Measurements from ENCODE around the gene TMEM181.

Gene TMEM181

GRCh38 chr6:158574800-158575199 lies 14.9 kb downstream of the TMEM181 start:
- no peaks in the 10 kb centered on the region for H3K4me1 ChIP-seq
- DNase-seq (ENCODE audit: low spot score in 2 of 2): no peak
- in situ Hi-C loops (cut with MboI; ENCODE audit: low sequenced_read_pairs): no loop called here
- no peak overlapping the region for H3K4me3 ChIP-seq
- H3K36me3 ChIP-seq (replicated peaks): peaks cover 19% of the 10 kb centered on the region
- H3K9me3 ChIP-seq: no peaks in the 10 kb centered on the region
- no peaks in the 10 kb centered on the region for H3K27me3 ChIP-seq (ENCODE audit: low read depth)

DNA sequence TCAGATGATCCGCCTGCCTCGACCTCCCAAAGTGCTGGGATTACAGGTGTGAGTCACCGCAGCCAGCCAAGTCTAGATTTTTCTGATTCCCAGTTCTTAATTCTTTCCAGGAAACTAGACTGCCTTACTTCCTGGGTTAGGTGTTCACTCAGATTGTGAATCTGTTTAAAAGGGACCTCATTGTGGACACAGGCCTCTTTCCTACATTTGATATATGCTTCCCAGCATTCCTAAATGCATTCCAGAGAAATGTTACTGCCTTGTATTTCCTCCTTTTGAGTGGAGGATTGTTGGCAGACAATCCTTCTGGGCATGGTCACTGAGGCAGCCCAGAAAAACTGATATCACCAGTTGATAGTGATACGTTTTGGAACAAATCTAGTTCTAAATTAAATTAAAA lies 15.7 kb downstream of the TMEM181 start:
- DNase-seq (ENCODE audit: low spot score in 2 of 2): no peak
- peaks cover 19% of the 10 kb centered on the region for H3K36me3 ChIP-seq (replicated peaks)
- in situ Hi-C loops (cut with MboI; ENCODE audit: low sequenced_read_pairs): no loop called here
- H3K27me3 ChIP-seq (ENCODE audit: low read depth): no peaks in the 10 kb centered on the region
- H3K9me3 ChIP-seq: no peaks in the 10 kb centered on the region
- no peaks in the 10 kb centered on the region for H3K4me1 ChIP-seq
- H3K4me3 ChIP-seq: no peak overlapping the region

GRCh38 chr6:158584236-158584651 lies 24.4 kb downstream of the TMEM181 start:
- DNase-seq (ENCODE audit: low spot score in 2 of 2): no peak
- Histone ChIP-seq H3K4me3 (no peak overlapping the region), H3K4me1 (no peaks in the 10 kb centered on the region), H3K27me3 (ENCODE audit: low read depth) (no peaks in the 10 kb centered on the region), H3K36me3 (replicated peaks) (peaks cover 44% of the 10 kb centered on the region), H3K9me3 (no peaks in the 10 kb centered on the region)
- in situ Hi-C loops (cut with MboI; ENCODE audit: low sequenced_read_pairs): no loop called here

GRCh38 chr6:158586652-158587051 lies 26.8 kb downstream of the TMEM181 start:
- Histone ChIP-seq H3K9me3 (no peaks in the 10 kb centered on the region), H3K27me3 (ENCODE audit: low read depth) (no peaks in the 10 kb centered on the region), H3K36me3 (replicated peaks) (peaks cover 66% of the 10 kb centered on the region), H3K4me1 (no peaks in the 10 kb centered on the region), H3K4me3 (no peak overlapping the region)
- no peak for DNase-seq (ENCODE audit: low spot score in 2 of 2)
- in situ Hi-C loops (cut with MboI; ENCODE audit: low sequenced_read_pairs): no loop called here

DNA sequence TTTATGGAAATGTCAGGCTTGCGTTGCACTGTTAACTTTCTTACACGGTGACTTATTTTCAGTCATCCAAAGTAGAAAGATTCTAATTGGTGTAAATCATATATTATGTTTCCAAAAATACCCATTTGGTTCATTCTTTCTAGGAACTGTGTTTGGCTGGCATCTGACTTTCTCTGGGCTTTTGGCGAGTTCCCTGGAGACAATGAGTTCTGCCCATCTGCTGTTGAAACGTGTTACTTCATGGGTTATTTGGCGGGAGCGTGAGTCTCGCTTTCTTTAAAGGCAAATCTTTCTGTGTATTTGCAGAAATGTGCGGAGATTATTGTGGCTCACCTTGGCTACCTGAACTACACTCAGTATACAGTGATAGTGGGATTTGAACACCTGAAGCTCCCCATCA lies 29.5 kb downstream of the TMEM181 start:
- Histone ChIP-seq H3K4me1 (no peaks in the 10 kb centered on the region), H3K4me3 (no peak overlapping the region), H3K9me3 (no peaks in the 10 kb centered on the region), H3K36me3 (replicated peaks) (peaks cover 73% of the 10 kb centered on the region), H3K27me3 (ENCODE audit: low read depth) (no peaks in the 10 kb centered on the region)
- no peak for DNase-seq (ENCODE audit: low spot score in 2 of 2)
- in situ Hi-C loops (cut with MboI; ENCODE audit: low sequenced_read_pairs): no loop called here

DNA sequence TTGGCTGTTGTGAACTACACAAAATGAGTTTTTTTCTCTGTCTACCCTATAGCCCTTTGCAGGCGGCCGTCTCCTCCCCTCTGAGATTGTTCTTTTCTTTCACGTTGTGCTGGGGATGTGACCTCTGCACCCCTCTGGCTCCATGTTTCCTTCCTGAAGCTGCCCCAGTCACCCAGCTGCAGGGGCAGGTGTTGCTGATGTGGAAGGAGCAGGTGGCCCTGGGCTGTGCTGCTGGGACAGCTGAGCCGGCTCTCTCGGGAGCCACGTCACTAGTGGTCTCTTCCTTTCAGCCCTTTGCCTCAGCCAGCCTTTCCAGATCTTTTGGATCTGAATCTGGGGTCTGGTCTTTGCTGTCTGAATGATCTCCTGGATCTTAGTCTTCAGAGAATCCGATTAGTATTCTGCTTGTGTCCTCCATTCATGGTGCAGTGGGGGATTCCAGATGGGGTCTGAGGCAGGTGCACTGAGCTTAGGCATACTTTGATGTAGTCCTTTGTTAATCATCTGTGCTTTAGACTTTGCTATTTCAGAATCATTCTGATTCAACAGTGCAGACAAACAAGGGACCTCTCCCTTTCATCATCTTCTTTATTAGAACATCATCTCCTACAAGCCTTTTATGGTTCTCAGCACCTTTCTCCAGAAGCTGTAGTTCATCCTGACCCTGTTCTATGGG lies 31.4 kb downstream of the TMEM181 start:
- Histone ChIP-seq H3K4me1 (no peaks in the 10 kb centered on the region), H3K27me3 (ENCODE audit: low read depth) (no peaks in the 10 kb centered on the region), H3K4me3 (no peak overlapping the region), H3K36me3 (replicated peaks) (peaks cover 73% of the 10 kb centered on the region), H3K9me3 (no peaks in the 10 kb centered on the region)
- in situ Hi-C loops (cut with MboI; ENCODE audit: low sequenced_read_pairs): no loop called here
- DNase-seq (ENCODE audit: low spot score in 2 of 2): no peak

DNA sequence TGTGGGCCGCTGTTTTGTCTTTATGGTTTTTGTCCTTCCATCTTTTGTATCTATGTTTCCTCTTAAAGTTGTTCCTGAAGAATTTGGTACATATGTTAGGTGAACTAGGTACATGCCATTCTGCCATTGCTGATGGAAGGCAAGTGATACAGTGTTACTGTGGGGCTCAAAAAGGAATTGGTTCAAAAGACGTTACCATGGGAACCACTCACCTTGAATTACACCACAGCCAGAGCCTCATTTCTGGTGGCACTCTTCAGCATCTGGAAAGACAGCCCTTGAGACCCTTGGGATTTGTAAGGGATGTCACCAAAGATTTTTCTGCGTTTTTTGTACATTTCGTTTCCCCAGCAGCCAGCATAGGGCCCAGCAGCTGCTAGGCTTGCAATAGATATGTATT lies 31.9 kb downstream of the TMEM181 start:
- in situ Hi-C loops (cut with MboI; ENCODE audit: low sequenced_read_pairs): no loop called here
- H3K27me3 ChIP-seq (ENCODE audit: low read depth): no peaks in the 10 kb centered on the region
- no peaks in the 10 kb centered on the region for H3K9me3 ChIP-seq
- H3K4me3 ChIP-seq: no peak overlapping the region
- DNase-seq (ENCODE audit: low spot score in 2 of 2): no peak
- H3K4me1 ChIP-seq: no peaks in the 10 kb centered on the region
- peaks cover 73% of the 10 kb centered on the region for H3K36me3 ChIP-seq (replicated peaks)

GRCh38 chr6:158593670-158594069 lies 33.8 kb downstream of the TMEM181 start:
- H3K9me3 ChIP-seq: no peaks in the 10 kb centered on the region
- peaks cover 77% of the 10 kb centered on the region for H3K36me3 ChIP-seq (replicated peaks)
- in situ Hi-C loops (cut with MboI; ENCODE audit: low sequenced_read_pairs): no loop called here
- DNase-seq (ENCODE audit: low spot score in 2 of 2): no peak
- no peaks in the 10 kb centered on the region for H3K27me3 ChIP-seq (ENCODE audit: low read depth)
- no peak overlapping the region for H3K4me3 ChIP-seq
- H3K4me1 ChIP-seq: no peaks in the 10 kb centered on the region

- Histone ChIP-seq H3K4me3 (no peak overlapping the region), H3K4me1 (no peaks in the 10 kb centered on the region), H3K36me3 (replicated peaks) (peaks cover 66% of the 10 kb centered on the region), H3K27me3 (ENCODE audit: low read depth) (no peaks in the 10 kb centered on the region), H3K9me3 (no peaks in the 10 kb centered on the region)
- DNase-seq (ENCODE audit: low spot score in 2 of 2): no peak
- in situ Hi-C loops (cut with MboI; ENCODE audit: low sequenced_read_pairs): no loop called here
Observed at GRCh38 chr6:158595223-158595622, 35.3 kb downstream of the TMEM181 start.

- Histone ChIP-seq H3K27me3 (ENCODE audit: low read depth) (no peaks in the 10 kb centered on the region), H3K36me3 (replicated peaks) (peaks cover 55% of the 10 kb centered on the region), H3K4me3 (no peak overlapping the region), H3K4me1 (no peaks in the 10 kb centered on the region), H3K9me3 (no peaks in the 10 kb centered on the region)
- no peak for DNase-seq (ENCODE audit: low spot score in 2 of 2)
- in situ Hi-C loops (cut with MboI; ENCODE audit: low sequenced_read_pairs): no loop called here
Observed at GRCh38 chr6:158596861-158597260, 37.0 kb downstream of the TMEM181 start.

GRCh38 chr6:158597565-158597964 lies 37.7 kb downstream of the TMEM181 start:
- DNase-seq (ENCODE audit: low spot score in 2 of 2): no peak
- Histone ChIP-seq H3K4me3 (no peak overlapping the region), H3K27me3 (ENCODE audit: low read depth) (no peaks in the 10 kb centered on the region), H3K4me1 (no peaks in the 10 kb centered on the region), H3K36me3 (replicated peaks) (peaks cover 52% of the 10 kb centered on the region), H3K9me3 (no peaks in the 10 kb centered on the region)
- in situ Hi-C loops (cut with MboI; ENCODE audit: low sequenced_read_pairs): no loop called here

DNA sequence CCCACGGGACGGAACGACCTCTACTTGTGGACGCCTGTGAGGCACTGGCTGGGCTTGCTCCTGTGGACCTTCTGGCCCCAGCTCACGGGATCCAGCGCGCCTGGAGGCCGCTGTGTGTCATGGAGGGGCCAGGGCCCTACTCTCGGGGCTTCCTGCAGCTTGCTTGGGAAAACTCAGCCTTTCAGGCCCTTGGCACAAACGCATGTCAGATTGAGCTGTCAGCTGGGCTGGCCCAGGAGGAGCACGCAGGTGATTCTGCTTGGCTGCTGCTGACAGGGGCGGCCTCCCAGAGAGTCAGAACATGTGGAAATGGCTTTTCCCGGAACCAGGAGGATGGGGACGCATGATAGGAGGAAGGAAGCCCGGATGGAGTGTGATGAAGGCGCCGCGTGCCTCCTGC lies 39.7 kb downstream of the TMEM181 start:
- peaks cover 40% of the 10 kb centered on the region for H3K36me3 ChIP-seq (replicated peaks)
- in situ Hi-C loops (cut with MboI; ENCODE audit: low sequenced_read_pairs): loop anchor here (25.0 kb wide), 1 partner anchor 387 kb away; no protein-coding TSS in a partner anchor
- H3K9me3 ChIP-seq: no peaks in the 10 kb centered on the region

DNA sequence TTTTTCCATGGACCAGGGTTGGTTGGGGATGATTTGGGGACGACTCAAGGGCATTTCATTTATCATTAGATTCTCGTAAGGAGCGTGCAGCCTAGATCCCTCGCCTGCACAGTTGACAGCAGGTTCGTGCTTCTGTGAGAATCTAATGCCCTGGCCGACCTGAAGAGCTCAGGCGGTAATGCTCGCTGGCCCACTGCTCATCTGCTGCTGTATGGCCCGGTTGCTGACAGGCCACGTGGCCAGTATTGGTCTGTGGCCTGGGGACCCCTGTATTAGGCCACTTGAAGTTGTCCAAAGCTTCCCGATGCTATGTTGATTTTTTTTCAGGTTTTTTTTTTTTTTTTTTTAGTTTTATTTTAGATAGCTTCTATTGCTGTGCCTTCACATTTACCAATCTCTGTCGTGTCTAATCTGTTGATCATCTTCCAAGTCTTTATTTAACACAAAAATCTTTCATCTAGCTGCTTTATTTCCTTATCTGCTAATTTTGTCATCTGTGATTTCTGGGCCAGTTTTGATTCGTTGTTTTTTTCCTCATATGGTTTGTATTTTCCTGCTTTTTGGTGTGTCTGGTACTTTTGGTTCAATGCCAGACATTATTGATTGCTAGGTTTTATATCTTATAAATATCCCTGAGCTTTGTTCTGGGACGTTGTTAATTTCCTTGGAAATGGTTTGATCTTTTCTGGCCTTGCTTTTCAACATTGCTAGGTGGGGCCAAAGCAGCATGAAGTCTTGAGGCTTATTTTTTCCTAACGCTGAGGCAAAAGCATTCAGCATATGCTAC lies 43.6 kb downstream of the TMEM181 start:
- in situ Hi-C loops (cut with MboI; ENCODE audit: low sequenced_read_pairs): loop anchor here (25.0 kb wide), 1 partner anchor 391 kb away; no protein-coding TSS in a partner anchor
- Histone ChIP-seq H3K27me3 (ENCODE audit: low read depth) (no peaks in the 10 kb centered on the region), H3K9me3 (no peaks in the 10 kb centered on the region), H3K4me3 (no peak overlapping the region), H3K36me3 (replicated peaks) (peaks cover 33% of the 10 kb centered on the region), H3K4me1 (no peaks in the 10 kb centered on the region)
- no peak for DNase-seq (ENCODE audit: low spot score in 2 of 2)

More for the DNA sequence above, 39.7 kb downstream of the TMEM181 start:
- Histone ChIP-seq H3K4me1 (no peaks in the 10 kb centered on the region), H3K27me3 (ENCODE audit: low read depth) (no peaks in the 10 kb centered on the region), H3K4me3 (no peak overlapping the region)
- no peak for DNase-seq (ENCODE audit: low spot score in 2 of 2)

DNA sequence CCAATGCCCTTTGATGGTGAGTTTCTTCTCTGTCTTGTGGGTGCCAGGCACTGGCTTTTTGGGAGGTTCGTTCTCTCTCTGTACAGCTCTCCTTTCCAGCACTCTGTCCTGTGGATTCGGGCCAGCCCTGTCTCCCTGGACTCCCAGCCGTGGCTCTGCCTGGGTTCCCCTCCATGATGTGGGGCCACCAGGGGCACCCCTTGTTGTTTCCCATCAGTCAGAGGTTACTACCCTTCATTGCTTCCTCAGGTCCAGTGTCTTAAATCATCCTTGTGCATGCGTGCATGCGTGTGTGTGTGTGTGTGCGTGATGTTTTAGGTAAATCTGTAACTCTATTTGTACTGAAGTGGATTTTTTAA lies 44.1 kb downstream of the TMEM181 start:
- Histone ChIP-seq H3K36me3 (replicated peaks) (peaks cover 31% of the 10 kb centered on the region), H3K27me3 (ENCODE audit: low read depth) (no peaks in the 10 kb centered on the region), H3K4me3 (no peak overlapping the region), H3K9me3 (no peaks in the 10 kb centered on the region), H3K4me1 (no peaks in the 10 kb centered on the region)
- no peak for DNase-seq (ENCODE audit: low spot score in 2 of 2)
- in situ Hi-C loops (cut with MboI; ENCODE audit: low sequenced_read_pairs): loop anchor here (25.0 kb wide), 1 partner anchor 392 kb away; no protein-coding TSS in a partner anchor

Measured in HAP-1 (cell line).